ENCODE results near the gene CFAP20DC. TPM values are rescaled to one million over a fixed set of nuclear protein-coding genes. Genes with fewer than 3 reads are reported as not detected.

The CFAP20DC gene
- total and polyA plus RNA-seq, 12 donors, result 0.35 to 6.0 (median 2.0) TPM

- TF ChIP-seq CTCF (IDR thresholded peaks at IDR 0.05), result no peak
- no peak for TF ChIP-seq POLR2A (IDR thresholded peaks at IDR 0.05)
- H3K27ac ChIP-seq, result no peak overlapping the region
- no peaks in the 10 kb centered on the region for H3K27me3 ChIP-seq
- no peak for DNase-seq
- no peaks in the 10 kb centered on the region for H3K36me3 ChIP-seq (replicated peaks in 1 of 2)
- WGBS, 4 donors, result 90 to 98% (median 92%) methylated on average over 5 of the region's 5 CpGs
- H3K4me1 ChIP-seq (replicated peaks in 1 of 2), result peaks cover 11 to 19% of the 10 kb centered on the region in 2 donors
- intact Hi-C loops (cut with DNase I), result loop anchor here in 1 of 2 donors (10.0 kb wide), 1 partner anchor 58 kb away; the partner anchor contains the start of gene CFAP20DC
- no peak overlapping the region for H3K4me3 ChIP-seq
- H3K9me3 ChIP-seq (replicated peaks in 1 of 3), result no peaks in the 10 kb centered on the region
Observed at GRCh38 chr3:58996730-58997129, 53.1 kb downstream of the CFAP20DC start.

DNA sequence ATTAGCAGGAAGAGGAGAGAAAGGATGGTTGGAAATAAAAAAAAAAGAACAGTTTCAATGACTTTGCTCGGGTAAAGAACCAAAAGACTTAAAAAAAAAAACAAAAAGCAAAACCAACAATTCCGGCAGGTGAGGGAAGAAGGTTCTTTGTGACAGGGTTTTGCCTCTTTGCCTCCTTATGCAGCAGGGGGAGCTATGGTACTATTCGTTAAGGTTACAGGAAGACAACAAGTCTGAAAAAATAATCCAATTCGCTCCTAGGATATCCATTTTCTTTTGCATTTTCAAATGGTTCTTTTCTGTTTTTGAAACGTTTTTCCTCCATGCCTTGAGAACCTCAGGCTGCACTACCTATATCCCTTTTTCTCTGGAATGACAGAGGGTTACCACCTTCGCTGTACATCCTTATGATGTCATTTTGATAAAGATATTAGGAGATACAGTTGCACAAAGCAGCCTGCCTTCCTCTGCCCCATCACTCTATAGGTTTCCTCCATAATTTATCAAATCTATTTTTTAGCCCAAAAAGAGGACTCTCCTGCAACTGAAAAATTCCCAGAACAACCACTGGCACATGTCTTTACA, 55.0 kb downstream of the CFAP20DC start:
- Histone ChIP-seq H3K27ac (no peak overlapping the region), H3K9me3 (replicated peaks in 1 of 3) (no peaks in the 10 kb centered on the region), H3K36me3 (replicated peaks in 1 of 2) (no peaks in the 10 kb centered on the region), H3K27me3 (no peaks in the 10 kb centered on the region), H3K4me1 (replicated peaks in 1 of 2) (peaks cover 11 to 18% of the 10 kb centered on the region in 2 donors), H3K4me3 (no peak overlapping the region)
- WGBS, 4 donors, result 17 to 20% (median 17%) methylated on average over 6 of the region's 6 CpGs
- peak; percentile 32 to 71 (median 52) for DNase-seq
- intact Hi-C loops (cut with DNase I), result loop anchor here (5.0 to 10.0 kb wide), 2 partner anchors 57 to 60 kb away; partner anchors contain the start of gene CFAP20DC (in 2 of the 2)
- TF ChIP-seq POLR2A (IDR thresholded peaks at IDR 0.05) (no peak), CTCF (IDR thresholded peaks at IDR 0.05) (peak; percentile 45 to 90 (median 64))

DNA sequence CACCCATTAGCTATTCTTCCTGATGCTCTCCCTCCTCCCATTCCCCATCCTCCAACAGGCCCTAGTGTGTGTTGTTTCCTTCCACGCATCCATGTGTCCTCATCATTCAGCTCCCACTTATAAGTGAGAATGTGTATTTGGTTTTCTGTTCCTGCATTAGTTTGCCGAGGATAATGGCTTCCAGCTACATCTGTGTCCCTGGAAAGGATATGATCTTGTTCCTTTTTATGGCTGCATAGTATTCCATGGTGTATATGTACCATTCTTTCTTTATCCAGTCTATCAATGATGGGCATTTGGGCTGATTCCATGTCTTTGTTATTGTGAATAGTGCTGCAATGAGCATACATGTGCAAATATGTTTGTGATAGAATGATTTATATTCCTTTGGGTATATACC, 56.3 kb downstream of the CFAP20DC start:
- no peaks in the 10 kb centered on the region for H3K9me3 ChIP-seq (replicated peaks in 1 of 3)
- intact Hi-C loops (cut with DNase I), result loop anchor here (5.0 to 10.0 kb wide), 2 partner anchors 59 to 61 kb away; partner anchors contain the start of gene CFAP20DC (in 2 of the 2)
- H3K27me3 ChIP-seq, result no peaks in the 10 kb centered on the region
- no peak overlapping the region for H3K4me3 ChIP-seq
- WGBS, 4 donors, result 82 to 96% (median 90%) methylated on average over 2 of the region's 2 CpGs
- no peak overlapping the region for H3K27ac ChIP-seq
- peaks cover 0 to 6% of the 10 kb centered on the region in 2 donors for H3K4me1 ChIP-seq (replicated peaks in 1 of 2)
- no peak for DNase-seq
- no peaks in the 10 kb centered on the region for H3K36me3 ChIP-seq (replicated peaks in 1 of 2)
- TF ChIP-seq POLR2A (IDR thresholded peaks at IDR 0.05) (no peak), CTCF (IDR thresholded peaks at IDR 0.05) (no peak)

DNA sequence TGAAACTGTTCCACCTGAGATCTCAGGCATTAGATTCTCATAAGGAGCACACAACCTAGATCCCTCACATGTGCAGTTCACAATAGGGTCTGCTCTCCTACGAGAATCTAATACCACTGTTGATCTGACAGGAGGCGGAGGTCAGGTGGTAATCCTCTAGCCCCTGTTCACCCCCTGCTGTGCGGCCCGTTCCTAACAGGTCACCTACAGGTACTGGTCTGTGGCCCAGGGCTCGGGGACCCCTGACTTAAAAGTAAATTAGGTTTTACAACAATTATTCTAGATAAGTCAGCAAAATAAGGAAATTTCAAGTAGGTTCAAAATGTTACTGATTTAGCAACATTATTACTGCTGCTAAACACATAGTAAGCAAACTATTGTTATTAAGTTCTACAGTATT, 58.2 kb downstream of the CFAP20DC start:
- intact Hi-C loops (cut with DNase I), result loop anchor here (5.0 to 10.0 kb wide), 2 partner anchors 61 to 63 kb away; partner anchors contain the start of gene CFAP20DC (in 2 of the 2)
- Histone ChIP-seq H3K27me3 (no peaks in the 10 kb centered on the region), H3K4me3 (no peak overlapping the region), H3K27ac (no peak overlapping the region), H3K36me3 (replicated peaks in 1 of 2) (no peaks in the 10 kb centered on the region), H3K9me3 (replicated peaks in 1 of 3) (peaks cover 0 to 7% (median 0%) of the 10 kb centered on the region in 3 donors), H3K4me1 (replicated peaks in 1 of 2) (no peaks in the 10 kb centered on the region)
- WGBS, 4 donors, result 87 to 94% (median 92%) methylated on average over 5 of the region's 5 CpGs
- no peak for DNase-seq
- no peak for TF ChIP-seq CTCF (IDR thresholded peaks at IDR 0.05)
- TF ChIP-seq POLR2A (IDR thresholded peaks at IDR 0.05), result no peak
